ENCODE results near the gene PLCB1. TPM values are rescaled to one million over a fixed set of nuclear protein-coding genes. Genes with fewer than 3 reads are reported as not detected.

The PLCB1 gene
- total and polyA plus RNA-seq, 10 of the 15 experiments (the other 5 are each of a cell fraction or from before 2014, with no cell fraction given) = 0.05 to 5.3 (median 0.17) TPM; not detected in 1

- DNase-seq (ENCODE audit: low read depth, low spot score) (no peak), FAIRE-seq (no peak), ATAC-seq (peak; percentile 50)
- RAD21 ChIA-PET (ENCODE audit: unreplicated experiment) = interaction anchor here (0.7 to 2.1 kb wide), 2 partner anchors 196 to 589 kb away, joined by 4 to 9 read pairs; no protein-coding TSS in a partner anchor
- Histone ChIP-seq H2AFZ (ENCODE audit: control insufficient read depth, low read depth, low read length) (no peak overlapping the region), H3K9me3 (replicated peaks; ENCODE audit: control insufficient read depth, insufficient read depth, low read length) (no peaks in the 10 kb centered on the region), H3K27me3 (replicated peaks in 1 of 2; ENCODE audit: control insufficient read depth in 2 of 2, insufficient read depth in 2 of 2, low read length in 1 of 2) (peaks cover 5 to 10% of the 10 kb centered on the region in 2 experiments), H3K4me3 (peak overlapping the region; percentile 41; the same call in 1 of the 2 replicates), H3K4me2 (ENCODE audit: control insufficient read depth, insufficient read depth) (peak overlapping the region; percentile 55; the same call in 1 of the 2 replicates), H3K79me2 (ENCODE audit: control insufficient read depth, insufficient read depth, low read length) (no peaks in the 10 kb centered on the region), H3K4me1 (ENCODE audit: control insufficient read depth, insufficient read depth, low read length) (peaks cover 9% of the 10 kb centered on the region; the same call in 1 of the 2 replicates), H3K9ac (ENCODE audit: control insufficient read depth, insufficient read depth, low read length) (no peak overlapping the region), H3K27ac (ENCODE audit: control insufficient read depth, insufficient read depth) (no peak overlapping the region), H4K20me1 (ENCODE audit: control insufficient read depth, insufficient read depth) (no peaks in the 10 kb centered on the region), H3K36me3 (ENCODE audit: control insufficient read depth in 2 of 2, insufficient read depth in 2 of 2, low read length in 1 of 2) (no peaks in the 10 kb centered on the region)
- intact Hi-C loops (cut with micrococcal nuclease; ENCODE audit: unreplicated experiment) = loop anchor here (1.0 to 5.0 kb wide), 7 partner anchors 75 to 588 kb away; no protein-coding TSS in a partner anchor
- CTCF ChIA-PET = interaction anchor here (0.6 to 1.2 kb wide), 3 partner anchors 26 to 590 kb away, joined by 3 to 4 read pairs (median 3); no protein-coding TSS in a partner anchor
- TF ChIP-seq BACH1 (IDR thresholded peaks at IDR 0.05; ENCODE audit: borderline replicate concordance) (no peak), SUZ12 (IDR thresholded peaks at IDR 0.05; ENCODE audit: unreplicated experiment) (peak; percentile 44), POLR2AphosphoS2 (IDR thresholded peaks at IDR 0.05; ENCODE audit: low read depth, low read length) (no peak), SRF (IDR thresholded peaks at IDR 0.05; ENCODE audit: low read depth in 2 of 2, low read length in 2 of 2) (no peak), NR2C2 (IDR thresholded peaks at IDR 0.05; ENCODE audit: borderline replicate concordance, control insufficient read depth, insufficient read length, low read depth) (no peak)
- TF ChIP-seq, protein P1, sequence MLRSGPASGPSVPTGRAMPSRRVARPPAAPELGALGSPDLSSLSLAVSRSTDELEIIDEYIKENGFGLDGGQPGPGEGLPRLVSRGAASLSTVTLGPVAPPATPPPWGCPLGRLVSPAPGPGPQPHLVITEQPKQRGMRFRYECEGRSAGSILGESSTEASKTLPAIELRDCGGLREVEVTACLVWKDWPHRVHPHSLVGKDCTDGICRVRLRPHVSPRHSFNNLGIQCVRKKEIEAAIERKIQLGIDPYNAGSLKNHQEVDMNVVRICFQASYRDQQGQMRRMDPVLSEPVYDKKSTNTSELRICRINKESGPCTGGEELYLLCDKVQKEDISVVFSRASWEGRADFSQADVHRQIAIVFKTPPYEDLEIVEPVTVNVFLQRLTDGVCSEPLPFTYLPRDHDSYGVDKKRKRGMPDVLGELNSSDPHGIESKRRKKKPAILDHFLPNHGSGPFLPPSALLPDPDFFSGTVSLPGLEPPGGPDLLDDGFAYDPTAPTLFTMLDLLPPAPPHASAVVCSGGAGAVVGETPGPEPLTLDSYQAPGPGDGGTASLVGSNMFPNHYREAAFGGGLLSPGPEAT (IDR thresholded peaks at IDR 0.05; ENCODE audit: low read depth) = no peak
- 25% methylated on average over 30 of the region's 68 CpGs for WGBS (ENCODE audit: insufficient coverage, insufficient replicate concordance, low lambda C conversion rate, missing lambda C conversion rate)
- SMC1A ChIA-PET (ENCODE audit: uncharacterized antibody, unreplicated experiment) = interaction anchor here (3.6 kb wide), 1 partner anchor 589 kb away, joined by 19 read pairs; no protein-coding TSS in a partner anchor
- BruUV-seq (replicated peaks) = TSS peak; percentile 69
- POLR2A ChIA-PET = interaction anchor here (0.7 kb wide), 1 partner anchor 419 kb away, joined by 3 read pairs; no protein-coding TSS in a partner anchor
- in situ Hi-C loops (cut with MboI) = loop anchor here (10.0 kb wide), 1 partner anchor 252 kb away; no protein-coding TSS in a partner anchor
These were observed 631 bp downstream of the PLCB1 start for GRCh38 chr20:8132484-8133309.
